Small intestine (tissue), 7 donors: ENCODE data around the gene ARNT2. TPM values are rescaled to one million over a fixed set of nuclear protein-coding genes. Genes with fewer than 3 reads are reported as not detected.

Experiments used
- DNase-seq, 2 donors: peaks; one replicate each; pipeline versions ENCODE4 v3.0.0 to v3.0.0-alpha.2; 2013
- FAIRE-seq: peaks from 2 replicates; lab custom pipeline; 2012; peaks lifted over from hg19 to GRCh38; lab: Jason Lieb, UNC
- H3K27ac ChIP-seq, 3 donors: one replicate each; pipeline ENCODE4 v1.5.1; 2013; ENCODE audit warnings: low read length in 2 of 3, mild to moderate bottlenecking in 2 of 3, control low read depth in 1 of 3, inconsistent platforms in 1 of 3, low read depth in 1 of 3, moderate library complexity in 1 of 3
- H3K27me3 ChIP-seq, 3 donors: one replicate each; pipeline ENCODE4 v1.6.1; 2013; ENCODE audit warnings: low read length in 3 of 3, inconsistent platforms in 1 of 3; ENCODE audit not compliant: control insufficient read depth in 3 of 3, insufficient read depth in 3 of 3
- H3K36me3 ChIP-seq, 3 donors: one replicate each; pipeline ENCODE4 v1.6.1; 2013; ENCODE audit warnings: low read length in 3 of 3, inconsistent platforms in 1 of 3, low read depth in 1 of 3, mild to moderate bottlenecking in 1 of 3, moderate library complexity in 1 of 3; ENCODE audit not compliant: control insufficient read depth in 3 of 3, insufficient read depth in 2 of 3
- H3K4me1 ChIP-seq, 3 donors: one replicate each; pipeline ENCODE4 v1.6.1; 2013; ENCODE audit warnings: low read length in 2 of 3, inconsistent platforms in 1 of 3, low read depth in 1 of 3, mild to moderate bottlenecking in 1 of 3, moderate library complexity in 1 of 3; ENCODE audit not compliant: control insufficient read depth in 3 of 3, insufficient read depth in 2 of 3
- H3K4me3 ChIP-seq, 3 donors: one replicate each; pipeline ENCODE4 v1.5.1; 2013; ENCODE audit warnings: low read length in 3 of 3, control low read depth in 1 of 3, inconsistent platforms in 1 of 3, low read depth in 1 of 3, mild to moderate bottlenecking in 1 of 3, moderate library complexity in 1 of 3
- H3K9me3 ChIP-seq, 2 donors: one replicate each; pipeline ENCODE4 v1.6.1; 2013; ENCODE audit warnings: low read depth in 1 of 2, low read length in 1 of 2; ENCODE audit not compliant: control insufficient read depth in 2 of 2, insufficient read depth in 1 of 2
- WGBS, 3 donors: extraction: QIAGEN DNeasy Blood & Tissue Kit; methylation state at CpG; one replicate each; pipeline ENCODE4 v1.1.7; 2013; 5-methylcytosine and 5-hydroxymethylcytosine counted together
- polyA plus RNA-seq, 4 donors: library from polyadenylated mRNA; stranded (reverse) in 3 of 4; unstranded in 1 of 4; fragments of 200-250 nt in 3 of 4; fragments of 120-200 nt in 1 of 4; gene quantifications; one replicate each; pipeline versions ENCODE4 v1.2.1 to v1.2.3, GENCODE V29; 2013
- donor health status: healthy with polysubstance abuse.
- donor health status: control.
- donor health status: control.
- donor health status: Bipolar disorder and iron deficiency.
- donor health status: healthy.

Gene ARNT2
- polyA plus RNA-seq, 4 donors, result 0.45 to 4.4 (median 2.4) TPM

GRCh38 chr15:80461356-80462095 is 57.3 kb downstream of the ARNT2 start:
- H3K27ac ChIP-seq, result no peak overlapping the region
- peaks cover 0 to under 1% (median 0%) of the 10 kb centered on the region in 3 donors for H3K27me3 ChIP-seq
- H3K4me1 ChIP-seq, result peaks cover 0 to 7% (median 0%) of the 10 kb centered on the region in 3 donors
- DNase-seq, result no peak
- WGBS, 3 donors, result 74 to 82% (median 76%) methylated on average over 14 of the region's 14 CpGs
- H3K9me3 ChIP-seq, result no peaks in the 10 kb centered on the region
- no peak overlapping the region for H3K4me3 ChIP-seq
- no peaks in the 10 kb centered on the region for H3K36me3 ChIP-seq
- FAIRE-seq, result no peak

GRCh38 chr15:80462111-80462510 is 57.9 kb downstream of the ARNT2 start:
- DNase-seq (no peak), FAIRE-seq (no peak)
- no peaks in the 10 kb centered on the region for H3K9me3 ChIP-seq
- H3K4me1 ChIP-seq, result peaks cover 0 to 5% (median 0%) of the 10 kb centered on the region in 3 donors
- H3K36me3 ChIP-seq, result no peaks in the 10 kb centered on the region
- 80 to 87% (median 85%) methylated on average over 6 of the region's 6 CpGs for WGBS, 3 donors
- H3K27ac ChIP-seq, result no peak overlapping the region
- no peak overlapping the region for H3K4me3 ChIP-seq
- no peaks in the 10 kb centered on the region for H3K27me3 ChIP-seq

DNA sequence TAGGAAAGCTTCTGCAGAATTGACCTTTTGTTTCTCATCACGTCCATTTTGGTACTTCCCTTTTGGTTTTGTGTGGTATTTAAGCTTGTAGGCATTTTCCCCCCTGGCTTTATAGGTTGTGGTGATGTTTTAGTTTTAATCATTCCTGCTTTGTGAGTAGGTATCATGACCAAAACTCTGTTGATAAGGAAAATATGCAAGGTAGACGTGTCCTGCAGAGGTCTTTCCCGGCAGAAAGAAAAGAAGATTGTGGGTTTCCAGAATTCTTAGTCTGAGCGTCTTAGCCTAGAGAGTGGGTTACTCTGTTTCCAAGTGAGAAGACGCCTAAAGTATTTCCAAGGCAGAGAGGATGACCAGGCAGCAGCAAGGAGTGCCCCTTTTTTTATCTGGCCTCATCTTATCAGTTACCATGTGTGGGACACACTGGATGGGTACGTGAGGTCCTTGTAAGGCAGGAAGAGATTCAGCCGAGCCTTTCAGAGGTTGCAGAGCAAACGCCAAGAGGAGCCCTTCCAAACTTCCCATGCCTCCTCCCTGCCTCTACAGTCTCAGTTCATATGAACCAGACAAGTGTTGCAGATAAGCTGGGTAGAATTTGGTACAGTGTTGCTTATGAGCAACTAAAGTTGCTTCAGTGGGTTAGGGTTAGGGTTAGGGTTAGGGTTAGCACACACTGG is 58.8 kb downstream of the ARNT2 start:
- Histone ChIP-seq H3K27me3 (peaks cover 0 to 2% (median 0%) of the 10 kb centered on the region in 3 donors), H3K4me3 (no peak overlapping the region), H3K9me3 (no peaks in the 10 kb centered on the region), H3K27ac (no peak overlapping the region), H3K36me3 (no peaks in the 10 kb centered on the region), H3K4me1 (peaks cover 0 to 5% (median 0%) of the 10 kb centered on the region in 3 donors)
- WGBS, 3 donors, result 67 to 79% (median 78%) methylated on average over 8 of the region's 8 CpGs
- no peak for FAIRE-seq
- no peak for DNase-seq

- Histone ChIP-seq H3K9me3 (no peaks in the 10 kb centered on the region), H3K4me3 (no peak overlapping the region), H3K4me1 (peaks cover 0 to under 1% (median 0%) of the 10 kb centered on the region in 3 donors), H3K27me3 (peaks cover 0 to 3% (median 0%) of the 10 kb centered on the region in 3 donors), H3K27ac (no peak overlapping the region), H3K36me3 (peaks cover 0 to under 1% (median 0%) of the 10 kb centered on the region in 3 donors)
- FAIRE-seq (no peak), DNase-seq (no peak)
- WGBS, 3 donors, result 82 to 85% (median 84%) methylated on average over 4 of the region's 4 CpGs
These were observed 60.9 kb downstream of the ARNT2 start for GRCh38 chr15:80464951-80465625.

DNA sequence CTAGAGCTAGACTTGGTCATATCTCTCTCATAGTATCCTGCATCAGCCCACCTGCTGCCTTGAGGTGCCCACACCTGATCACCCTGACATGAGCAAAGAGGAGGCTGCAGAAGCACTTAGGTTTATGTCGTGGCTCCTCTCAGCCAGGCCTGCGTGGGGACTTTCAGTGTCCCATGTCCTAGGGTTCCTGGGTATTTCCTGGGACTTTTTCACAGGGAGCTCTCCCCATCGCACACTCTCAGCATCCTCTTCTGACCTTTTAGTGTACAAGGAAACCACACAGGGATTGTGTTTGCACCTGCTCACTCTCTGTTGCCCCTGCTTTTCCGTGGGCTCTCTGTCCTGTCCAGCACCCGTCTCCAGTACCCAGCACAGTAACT is 61.4 kb downstream of the ARNT2 start:
- DNase-seq, result no peak
- Histone ChIP-seq H3K4me1 (no peaks in the 10 kb centered on the region), H3K9me3 (no peaks in the 10 kb centered on the region), H3K27me3 (peaks cover 0 to 4% (median 0%) of the 10 kb centered on the region in 3 donors), H3K36me3 (peaks cover 0 to 3% (median 0%) of the 10 kb centered on the region in 3 donors), H3K27ac (no peak overlapping the region), H3K4me3 (no peak overlapping the region)
- whole genome bisulfite sequencing, 3 donors, result 77 to 90% (median 87%) methylated on average over 5 of the region's 5 CpGs
- no peak for FAIRE-seq

GRCh38 chr15:80466543-80466942 is 62.4 kb downstream of the ARNT2 start:
- WGBS, 3 donors, result 87 to 92% (median 91%) methylated on average over 2 of the region's 2 CpGs

GRCh38 chr15:80467311-80467714 is 63.1 kb downstream of the ARNT2 start:
- Histone ChIP-seq H3K36me3 (peaks cover 0 to 3% (median 0%) of the 10 kb centered on the region in 3 donors), H3K4me1 (no peaks in the 10 kb centered on the region), H3K27ac (no peak overlapping the region), H3K27me3 (peaks cover 0 to 4% (median 0%) of the 10 kb centered on the region in 3 donors), H3K9me3 (no peaks in the 10 kb centered on the region), H3K4me3 (no peak overlapping the region)
- 72 to 78% (median 73%) methylated on average over 16 of the region's 16 CpGs for WGBS, 3 donors
- no peak for FAIRE-seq
- DNase-seq, result no peak

More at GRCh38 chr15:80466543-80466942, 62.4 kb downstream of the ARNT2 start:
- DNase-seq, result no peak
- no peak for FAIRE-seq
- H3K4me3 ChIP-seq, result no peak overlapping the region
- peaks cover 0 to 3% (median 0%) of the 10 kb centered on the region in 3 donors for H3K36me3 ChIP-seq
- no peaks in the 10 kb centered on the region for H3K4me1 ChIP-seq
- no peak overlapping the region for H3K27ac ChIP-seq
- peaks cover 0 to 4% (median 0%) of the 10 kb centered on the region in 3 donors for H3K27me3 ChIP-seq
- no peaks in the 10 kb centered on the region for H3K9me3 ChIP-seq

GRCh38 chr15:80468796-80469195 is 64.6 kb downstream of the ARNT2 start:
- DNase-seq (no peak), FAIRE-seq (no peak)
- H3K9me3 ChIP-seq, result no peaks in the 10 kb centered on the region
- no peak overlapping the region for H3K27ac ChIP-seq
- H3K4me1 ChIP-seq, result no peaks in the 10 kb centered on the region
- H3K27me3 ChIP-seq, result peaks cover 0 to 4% (median 0%) of the 10 kb centered on the region in 3 donors
- no peak overlapping the region for H3K4me3 ChIP-seq
- peaks cover 0 to 3% (median 0%) of the 10 kb centered on the region in 3 donors for H3K36me3 ChIP-seq
- WGBS, 3 donors, result 79 to 83% (median 80%) methylated on average over 5 of the region's 5 CpGs
